NK-92 (cell line): ENCODE measurements around the gene PNLIP.

Experiments used
- DNase-seq: peaks from one replicate; lab custom pipeline; 2025; ENCODE audit not compliant: unreplicated experiment; lab: John Stamatoyannopoulos, UW

Gene PNLIP

DNA sequence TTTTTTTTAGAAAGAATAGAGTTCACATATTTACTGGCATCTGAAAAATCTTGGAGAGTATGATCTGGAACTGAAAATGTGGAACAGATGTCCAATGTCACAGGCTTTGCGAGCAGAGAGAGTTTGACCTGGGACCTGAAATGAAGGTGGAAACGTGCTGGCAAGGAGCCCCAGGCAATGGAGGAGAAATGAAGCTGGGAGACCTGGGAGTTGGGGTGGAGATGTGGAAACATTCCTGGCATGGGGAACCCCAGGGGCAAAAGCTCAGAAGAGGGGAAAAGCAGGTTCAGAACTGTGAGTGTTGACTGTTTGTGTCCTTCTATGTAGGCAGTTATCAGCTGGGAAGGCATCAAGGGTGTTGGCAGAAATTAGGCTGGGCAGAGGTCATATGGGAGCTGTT is 67.7 kb downstream of the PNLIP start:
- DNase-seq: no peak

DNA sequence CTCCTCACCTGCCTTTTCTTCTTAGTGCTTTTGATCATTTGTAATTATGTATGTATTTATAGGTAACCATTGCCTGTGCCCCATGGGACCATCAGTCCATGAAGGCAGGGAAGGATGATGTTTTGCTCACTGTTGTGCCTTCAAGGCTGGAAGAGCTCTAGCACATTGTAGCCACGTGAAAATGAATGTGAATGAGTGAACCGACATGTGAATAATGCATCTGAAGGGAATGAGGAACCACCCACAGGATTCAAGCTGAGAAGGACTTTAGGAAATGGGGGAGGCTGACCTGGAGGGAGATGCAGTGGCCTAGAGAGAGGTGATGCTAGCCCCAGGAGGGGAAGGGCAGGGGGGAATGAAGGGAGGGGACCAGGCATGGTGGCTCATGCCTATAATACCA is 69.1 kb downstream of the PNLIP start:
- DNase-seq: no peak

DNA sequence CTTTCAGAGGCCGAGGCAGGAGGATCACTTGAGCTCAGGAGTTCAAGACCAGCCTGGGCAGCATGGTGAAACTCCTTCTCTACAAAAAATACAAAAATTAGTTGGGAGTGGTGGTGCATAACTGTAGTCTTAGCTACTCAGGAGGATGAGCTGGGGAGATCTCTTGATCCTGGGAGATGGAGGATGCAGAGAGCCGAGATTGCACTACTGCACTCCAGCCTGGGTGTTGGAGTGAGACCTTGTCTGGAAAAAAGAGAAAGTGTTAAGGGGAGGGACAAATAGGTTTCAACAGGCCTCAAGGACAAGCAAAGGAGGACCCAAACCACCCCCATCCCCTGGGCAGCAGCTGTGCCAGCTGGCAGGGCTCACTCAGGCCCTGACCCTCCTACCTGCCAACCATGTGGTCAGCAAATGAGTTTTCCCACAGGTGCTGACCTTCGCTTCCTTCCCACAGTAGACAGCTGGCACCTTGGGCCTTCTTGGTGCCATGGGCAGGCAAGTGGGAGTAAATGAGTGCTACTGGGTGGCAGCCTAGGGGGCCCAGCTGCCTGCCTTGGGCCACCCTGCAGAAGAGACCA is 69.6 kb downstream of the PNLIP start:
- no peak for DNase-seq
